Measurements from ENCODE around the gene PLB1.

PLB1 gene

DNA sequence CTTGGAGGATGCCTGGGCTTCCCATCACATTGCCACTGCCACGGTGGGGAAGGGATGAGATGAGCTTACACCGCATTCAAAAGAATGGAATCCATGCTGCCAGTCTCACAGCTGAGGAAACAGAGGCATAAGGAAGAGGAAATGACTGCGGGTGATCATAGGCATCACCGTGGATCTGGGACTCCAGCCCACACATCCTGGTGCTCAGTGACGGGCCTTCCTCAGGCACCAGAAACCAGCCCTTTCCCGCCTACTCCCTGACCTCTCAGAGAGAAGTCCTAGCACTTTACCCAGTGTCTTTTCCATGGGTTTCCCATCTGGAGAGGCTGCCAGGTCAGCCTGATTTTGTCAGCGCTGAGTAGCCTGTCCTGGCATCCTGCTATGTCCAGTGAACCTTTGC, 5.3 kb upstream of the PLB1 start:
- no peak for TF ChIP-seq CTCF (IDR thresholded peaks at IDR 0.05; ENCODE audit: low read depth, low read length)
- no peak for DNase-seq (ENCODE audit: extremely low read depth, low read depth)

DNA sequence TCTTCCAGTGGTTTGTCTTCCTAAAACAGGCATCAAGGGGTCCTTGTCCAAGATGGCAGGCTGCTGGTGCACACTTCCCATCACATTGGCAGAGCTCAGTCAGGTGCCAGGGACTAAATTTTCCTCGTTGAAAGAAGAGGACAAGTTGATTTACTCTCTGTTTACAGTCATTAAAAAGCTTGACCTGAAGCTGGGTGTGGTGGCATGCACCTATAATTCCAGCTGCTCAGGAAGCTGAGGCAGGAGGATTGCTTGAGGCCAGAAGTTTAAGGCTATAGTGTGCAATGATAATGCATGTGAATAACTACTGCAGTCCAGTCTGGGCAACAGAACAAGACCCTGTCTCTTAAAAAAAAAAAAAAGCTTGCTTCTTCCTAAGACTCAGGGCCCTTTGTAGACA, 3.6 kb upstream of the PLB1 start:
- DNase-seq (ENCODE audit: extremely low read depth, low read depth), result no peak
- TF ChIP-seq CTCF (IDR thresholded peaks at IDR 0.05; ENCODE audit: low read depth, low read length), result no peak

- TF ChIP-seq CTCF (IDR thresholded peaks at IDR 0.05; ENCODE audit: low read depth, low read length), result no peak
- DNase-seq (ENCODE audit: extremely low read depth, low read depth), result no peak
Observed at GRCh38 chr2:28493636-28494035, 2.2 kb upstream of the PLB1 start.

DNA sequence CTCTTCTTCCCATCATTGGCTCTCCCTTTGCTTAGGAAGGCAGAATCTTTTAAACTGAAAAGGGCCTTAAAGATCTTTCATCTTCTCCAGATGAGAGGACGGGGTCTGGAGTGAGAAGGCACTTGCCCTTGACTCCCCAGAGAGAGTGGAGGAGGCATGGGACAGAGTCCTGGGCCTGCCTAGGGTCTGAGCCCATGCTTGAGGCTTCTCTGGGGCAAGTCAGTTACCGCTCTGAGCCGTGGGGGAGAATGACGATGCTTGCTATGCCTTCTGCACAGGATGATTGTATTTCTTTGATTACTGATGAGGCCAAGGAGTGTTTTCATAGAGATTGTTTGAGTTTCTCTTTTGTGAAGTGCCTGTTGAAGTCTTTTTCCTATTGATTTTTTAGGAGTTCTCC, 921 bp downstream of the PLB1 start:
- no peak for DNase-seq (ENCODE audit: extremely low read depth, low read depth)
- no peak for TF ChIP-seq CTCF (IDR thresholded peaks at IDR 0.05; ENCODE audit: low read depth, low read length)

DNA sequence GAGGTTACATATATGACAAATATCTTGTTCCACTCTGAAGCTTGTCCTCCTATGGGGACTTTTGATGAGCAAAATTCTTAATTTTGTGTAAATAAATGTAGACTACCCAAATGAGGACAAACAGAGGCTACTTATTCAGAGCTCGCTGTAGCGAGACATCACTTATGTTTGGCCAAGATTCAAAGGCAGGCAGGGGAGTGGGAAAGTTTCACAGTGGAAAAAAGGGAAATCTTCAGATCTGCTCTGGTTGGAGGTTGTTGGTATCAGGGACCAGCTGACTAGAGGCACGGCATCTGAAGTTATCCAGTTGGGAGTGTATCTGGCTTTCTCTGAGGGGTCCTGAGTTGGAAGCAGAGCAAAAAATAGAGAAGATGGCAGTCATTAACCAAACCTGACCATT, 1.3 kb downstream of the PLB1 start:
- DNase-seq (ENCODE audit: extremely low read depth, low read depth), result no peak
- no peak for TF ChIP-seq CTCF (IDR thresholded peaks at IDR 0.05; ENCODE audit: low read depth, low read length)

DNA sequence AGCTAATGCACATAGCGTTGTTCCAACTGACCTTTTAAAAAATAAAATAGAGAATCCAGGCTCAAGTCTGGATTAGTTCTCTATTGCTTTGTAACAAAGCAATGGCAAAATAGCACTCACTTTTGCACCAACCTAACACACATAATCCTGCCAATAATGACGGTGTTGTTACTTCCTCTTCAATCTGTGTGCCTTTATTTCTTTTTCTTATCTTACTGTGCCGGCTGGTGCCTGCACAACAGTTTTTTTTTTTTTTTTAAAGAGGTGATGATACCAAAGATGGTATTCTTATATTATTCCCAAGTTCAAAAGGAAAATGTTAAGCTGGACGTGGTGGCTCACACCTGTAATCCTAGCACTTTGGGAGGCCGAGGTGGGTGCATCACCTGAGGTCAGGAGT, 3.4 kb downstream of the PLB1 start:
- TF ChIP-seq CTCF (IDR thresholded peaks at IDR 0.05; ENCODE audit: low read depth, low read length), result no peak
- DNase-seq (ENCODE audit: extremely low read depth, low read depth), result no peak

GRCh38 chr2:28505361-28505760, 9.5 kb downstream of the PLB1 start:
- no peak for DNase-seq (ENCODE audit: extremely low read depth, low read depth)
- no peak for TF ChIP-seq CTCF (IDR thresholded peaks at IDR 0.05; ENCODE audit: low read depth, low read length)
